ENCODE data around the gene TFEB.

The TFEB gene

GRCh38 chr6:41735427-41736185 lies at the start of gene TFEB:
TSS of gene TFEB (minus strand) at chr6:41735608. CDS start at chr6:41691213, 44,395 bp downstream.
- Histone ChIP-seq H3K4me1 (peaks cover 47% of the 10 kb centered on the region), H3K36me3 (no peaks in the 10 kb centered on the region), H3K4me3 (peak within 1 kb of the TSS; percentile 90), H3K27me3 (no peaks in the 10 kb centered on the region), H3K9ac (peak within 1 kb of the TSS; percentile 96), H3K27ac (peak within 1 kb of the TSS; percentile 94), H4K20me1 (peaks cover 14% of the 10 kb centered on the region), H3K4me2 (peak within 1 kb of the TSS; percentile 100), H3K9me3 (no peaks in the 10 kb centered on the region)
- TF ChIP-seq Cebpa-rat (IDR thresholded peaks at IDR 0.05), result no peak

DNA sequence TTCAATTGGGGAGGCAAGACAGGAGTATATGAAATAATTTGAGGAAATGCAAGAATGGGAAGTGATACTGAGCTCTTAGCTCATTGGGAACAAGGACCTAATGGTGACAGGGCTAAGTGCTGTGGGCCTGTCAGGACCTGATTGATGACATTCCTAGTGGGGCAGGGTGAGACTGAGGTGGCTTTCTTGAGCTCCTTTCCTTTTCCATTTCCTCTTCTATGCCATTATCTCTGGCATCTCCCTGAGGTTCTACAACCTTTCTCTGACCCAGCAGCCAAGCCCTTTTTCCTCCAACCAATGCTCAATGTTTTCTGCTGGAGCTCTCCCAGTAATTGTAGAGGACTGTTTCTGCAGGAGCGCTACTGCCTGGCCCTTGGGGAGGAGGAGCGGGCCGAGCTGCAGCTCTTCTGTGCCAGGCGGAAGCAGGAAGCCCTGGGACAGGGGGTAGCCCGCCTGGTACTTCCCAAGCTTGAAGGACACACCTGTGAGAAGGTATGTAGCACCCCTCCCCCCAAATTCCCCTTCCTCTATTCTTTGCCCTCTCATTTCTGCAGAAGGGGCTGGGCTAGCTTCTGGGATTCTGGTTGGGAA lies 49.3 kb upstream of the TFEB start:
- Histone ChIP-seq H3K4me1 (peaks cover 46% of the 10 kb centered on the region), H3K4me3 (no peak overlapping the region), H3K36me3 (peaks cover 11% of the 10 kb centered on the region), H4K20me1 (peaks cover 14% of the 10 kb centered on the region; the same call in 1 of the 2 replicates), H3K9me3 (no peaks in the 10 kb centered on the region), H3K27ac (no peak overlapping the region), H3K9ac (no peak overlapping the region), H3K4me2 (peak overlapping the region; percentile 7; the same call in 1 of the 2 replicates), H3K27me3 (peaks cover 10% of the 10 kb centered on the region; the same call in 1 of the 2 replicates)
- TF ChIP-seq Cebpa-rat (IDR thresholded peaks at IDR 0.05), result no peak

GRCh38 chr6:41783106-41783780 lies 47.8 kb upstream of the TFEB start:
- H3K4me3 ChIP-seq, result no peak overlapping the region
- H4K20me1 ChIP-seq, result no peaks in the 10 kb centered on the region
- peaks cover 10% of the 10 kb centered on the region; the same call in 1 of the 2 replicates for H3K27me3 ChIP-seq
- no peaks in the 10 kb centered on the region for H3K36me3 ChIP-seq
- H3K27ac ChIP-seq, result no peak overlapping the region
- peaks cover 44% of the 10 kb centered on the region for H3K4me1 ChIP-seq
- H3K4me2 ChIP-seq, result no peak overlapping the region
- no peak for TF ChIP-seq Cebpa-rat (IDR thresholded peaks at IDR 0.05)
- no peak overlapping the region for H3K9ac ChIP-seq
- no peaks in the 10 kb centered on the region for H3K9me3 ChIP-seq

- H3K27ac ChIP-seq, result no peak overlapping the region
- H3K36me3 ChIP-seq, result peaks cover 5% of the 10 kb centered on the region; the same call in 1 of the 2 replicates
- peak overlapping the region; percentile 98 for H3K4me2 ChIP-seq
- peaks cover 52% of the 10 kb centered on the region for H3K4me1 ChIP-seq
- H3K9ac ChIP-seq, result peak overlapping the region; percentile 15
- peaks cover 10% of the 10 kb centered on the region; the same call in 1 of the 2 replicates for H3K27me3 ChIP-seq
- peak overlapping the region; percentile 77 for H3K4me3 ChIP-seq
- H4K20me1 ChIP-seq, result no peaks in the 10 kb centered on the region
- no peaks in the 10 kb centered on the region for H3K9me3 ChIP-seq
- no peak for TF ChIP-seq Cebpa-rat (IDR thresholded peaks at IDR 0.05)
These were observed 45.9 kb upstream of the TFEB start for GRCh38 chr6:41781366-41781730.

GRCh38 chr6:41780551-41781365 lies 45.4 kb upstream of the TFEB start, which contains the start of gene PRICKLE4:
TSS of gene PRICKLE4 (plus strand) at chr6:41780782. CDS start at chr6:41783474, 2,692 bp downstream.
- H3K27ac ChIP-seq, result peak within 1 kb of the TSS; percentile 68
- TF ChIP-seq Cebpa-rat (IDR thresholded peaks at IDR 0.05), result no peak

GRCh38 chr6:41779788-41780550 lies 44.6 kb upstream of the TFEB start, which contains the start of gene FRS3:
TSS of gene FRS3 (minus strand) at chr6:41779900. CDS start at chr6:41776987, 2,913 bp downstream.
- no peaks in the 10 kb centered on the region for H4K20me1 ChIP-seq
- peaks cover 14% of the 10 kb centered on the region for H3K36me3 ChIP-seq
- peaks cover 39% of the 10 kb centered on the region for H3K4me1 ChIP-seq
- peaks cover 10% of the 10 kb centered on the region; the same call in 1 of the 2 replicates for H3K27me3 ChIP-seq
- peak within 1 kb of the TSS; percentile 98 for H3K4me2 ChIP-seq
- no peaks in the 10 kb centered on the region for H3K9me3 ChIP-seq
- H3K9ac ChIP-seq, result peak within 1 kb of the TSS; percentile 81
- peak within 1 kb of the TSS; percentile 68 for H3K27ac ChIP-seq
- no peak for TF ChIP-seq Cebpa-rat (IDR thresholded peaks at IDR 0.05)
- peak within 1 kb of the TSS; percentile 77 for H3K4me3 ChIP-seq

More at GRCh38 chr6:41780551-41781365, 45.4 kb upstream of the TFEB start, which contains the start of gene PRICKLE4:
- peak within 1 kb of the TSS; percentile 77 for H3K4me3 ChIP-seq
- H3K9ac ChIP-seq, result peak within 1 kb of the TSS; percentile 81
- H3K9me3 ChIP-seq, result no peaks in the 10 kb centered on the region
- peak within 1 kb of the TSS; percentile 98 for H3K4me2 ChIP-seq
- H3K27me3 ChIP-seq, result peaks cover 10% of the 10 kb centered on the region; the same call in 1 of the 2 replicates
- H3K36me3 ChIP-seq, result peaks cover 6% of the 10 kb centered on the region
- peaks cover 46% of the 10 kb centered on the region for H3K4me1 ChIP-seq
- no peaks in the 10 kb centered on the region for H4K20me1 ChIP-seq

DNA sequence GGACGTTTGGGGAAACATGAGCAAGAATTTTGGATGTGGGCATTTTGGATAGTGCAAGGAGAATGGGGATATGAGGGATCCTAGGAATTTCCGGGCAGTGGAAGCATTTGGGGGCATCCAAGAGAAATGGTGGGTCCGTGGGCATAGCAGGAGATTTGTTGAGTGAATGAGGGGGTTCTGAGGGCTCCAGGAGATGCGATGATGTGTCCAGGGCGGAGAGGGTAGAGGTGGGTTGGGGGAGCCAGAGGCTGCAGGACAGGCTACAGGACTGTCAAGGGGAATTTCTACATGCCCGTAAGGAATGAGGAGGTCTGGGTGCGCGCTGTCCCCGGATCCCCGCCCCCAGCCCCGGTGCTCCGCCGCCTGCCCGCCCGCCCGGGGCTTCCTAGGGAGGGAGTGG lies 43.9 kb upstream of the TFEB start:
- H3K27ac ChIP-seq, result peak overlapping the region; percentile 55; the same call in 1 of the 2 replicates
- TF ChIP-seq Cebpa-rat (IDR thresholded peaks at IDR 0.05), result no peak
- peak overlapping the region; percentile 81 for H3K9ac ChIP-seq
- peak overlapping the region; percentile 93 for H3K4me2 ChIP-seq
- peak overlapping the region; percentile 77 for H3K4me3 ChIP-seq
- H3K4me1 ChIP-seq, result peaks cover 34% of the 10 kb centered on the region
- H4K20me1 ChIP-seq, result no peaks in the 10 kb centered on the region
- peaks cover 10% of the 10 kb centered on the region; the same call in 1 of the 2 replicates for H3K27me3 ChIP-seq
- H3K36me3 ChIP-seq, result peaks cover 20% of the 10 kb centered on the region
- no peaks in the 10 kb centered on the region for H3K9me3 ChIP-seq

- H4K20me1 ChIP-seq, result no peaks in the 10 kb centered on the region
These were observed 43.5 kb upstream of the TFEB start for GRCh38 chr6:41778895-41779294.

More at GRCh38 chr6:41778895-41779294, 43.5 kb upstream of the TFEB start:
- Histone ChIP-seq H3K4me2 (peak overlapping the region; percentile 93), H3K36me3 (peaks cover 24% of the 10 kb centered on the region), H3K4me1 (peaks cover 34% of the 10 kb centered on the region), H3K4me3 (peak overlapping the region; percentile 77), H3K9me3 (no peaks in the 10 kb centered on the region), H3K9ac (peak overlapping the region; percentile 81), H3K27me3 (peaks cover 10% of the 10 kb centered on the region; the same call in 1 of the 2 replicates), H3K27ac (no peak overlapping the region)
- TF ChIP-seq Cebpa-rat (IDR thresholded peaks at IDR 0.05), result no peak
